Progenitor cell of endocrine pancreas (in vitro differentiated cells): Measurements from ENCODE around the gene CD109. TPM values are rescaled to one million over a fixed set of nuclear protein-coding genes. Genes with fewer than 3 reads are reported as not detected.

Experiments used
- DNase-seq: peaks from one replicate; pipeline ENCODE4 v3.0.0; 2021; ENCODE audit warnings: low spot score; ENCODE audit not compliant: unreplicated experiment
- H3K27ac Mint-ChIP-seq: 2 replicates; pipeline ENCODE4 v1.8.0; 2021; ENCODE audit warnings: mild to moderate bottlenecking, moderate library complexity, mixed read lengths
- H3K27me3 Mint-ChIP-seq: 2 replicates; pipeline ENCODE4 v1.8.0; 2021; ENCODE audit warnings: mixed read lengths
- H3K36me3 Mint-ChIP-seq: 2 replicates; pipeline ENCODE4 v1.8.0; 2022; ENCODE audit warnings: mixed read lengths; ENCODE audit not compliant: insufficient read depth
- H3K4me1 Mint-ChIP-seq: 2 replicates; pipeline ENCODE4 v1.8.0; 2021; ENCODE audit warnings: low read depth, mixed read lengths
- H3K4me3 Mint-ChIP-seq: 2 replicates; pipeline ENCODE4 v1.8.0; 2021; ENCODE audit warnings: low read depth, mild to moderate bottlenecking, moderate library complexity, mixed read lengths
- H3K9me3 Mint-ChIP-seq: 2 replicates; pipeline ENCODE4 v1.8.0; 2021; ENCODE audit warnings: low read depth, mixed read lengths
- CTCF ChIP-seq: fragments of 200-600 bp; sonication (generic); IDR thresholded peaks from one replicate; pipeline ENCODE4 v1.5.0; 2021; ENCODE audit warnings: antibody characterized with exemption, mild to moderate bottlenecking; ENCODE audit not compliant: unreplicated experiment
- total RNA-seq: library from RNA; stranded (reverse); gene quantifications from 2 replicates; pipeline ENCODE4 v1.2.1, GENCODE V29; 2021

The CD109 gene
- total RNA-seq, 1 donor from 2014 or later: 0.24 TPM

- Mint-ChIP-seq H3K4me1 (no peaks in the 10 kb centered on the region), H3K27me3 (peaks cover 3% of the 10 kb centered on the region), H3K9me3 (no peaks in the 10 kb centered on the region), H3K27ac (no peak overlapping the region), H3K4me3 (no peak overlapping the region), H3K36me3 (no peaks in the 10 kb centered on the region)
- TF ChIP-seq CTCF: peak; percentile 90
- DNase-seq: no peak
These were observed 43.1 kb downstream of the CD109 start for GRCh38 chr6:73739096-73739495.

- Mint-ChIP-seq H3K27me3 (peaks cover 2% of the 10 kb centered on the region), H3K4me1 (no peaks in the 10 kb centered on the region), H3K27ac (no peak overlapping the region), H3K4me3 (no peak overlapping the region), H3K36me3 (no peaks in the 10 kb centered on the region), H3K9me3 (no peaks in the 10 kb centered on the region)
- DNase-seq: no peak
- no peak for TF ChIP-seq CTCF
These were observed 46.4 kb downstream of the CD109 start for GRCh38 chr6:73742433-73742832.

GRCh38 chr6:73743081-73743480 is 47.1 kb downstream of the CD109 start:
- Mint-ChIP-seq H3K27me3 (no peaks in the 10 kb centered on the region), H3K27ac (no peak overlapping the region), H3K4me3 (no peak overlapping the region), H3K36me3 (no peaks in the 10 kb centered on the region), H3K9me3 (no peaks in the 10 kb centered on the region), H3K4me1 (no peaks in the 10 kb centered on the region)
- TF ChIP-seq CTCF: no peak
- DNase-seq: no peak

GRCh38 chr6:73743556-73743955 is 47.6 kb downstream of the CD109 start:
- H3K27ac Mint-ChIP-seq: no peak overlapping the region
- no peak for TF ChIP-seq CTCF
- no peaks in the 10 kb centered on the region for H3K27me3 Mint-ChIP-seq
- H3K4me1 Mint-ChIP-seq: no peaks in the 10 kb centered on the region
- H3K9me3 Mint-ChIP-seq: no peaks in the 10 kb centered on the region
- no peak for DNase-seq
- no peaks in the 10 kb centered on the region for H3K36me3 Mint-ChIP-seq
- H3K4me3 Mint-ChIP-seq: no peak overlapping the region

- no peaks in the 10 kb centered on the region for H3K36me3 Mint-ChIP-seq
- H3K27ac Mint-ChIP-seq: no peak overlapping the region
- H3K4me1 Mint-ChIP-seq: no peaks in the 10 kb centered on the region
- no peaks in the 10 kb centered on the region for H3K27me3 Mint-ChIP-seq
- no peaks in the 10 kb centered on the region for H3K9me3 Mint-ChIP-seq
- no peak for TF ChIP-seq CTCF
- no peak overlapping the region for H3K4me3 Mint-ChIP-seq
- no peak for DNase-seq
These were observed 50.8 kb downstream of the CD109 start for GRCh38 chr6:73746787-73747186.
